Natural killer cell treated with Interleukin-12 subunit alpha and Interleukin-12 subunit beta and Interleukin-15 and Interleukin-18, amount 100 ng/mL, for 72 hours (primary cell): ENCODE results near the gene SORCS2. TPM values are rescaled to one million over a fixed set of nuclear protein-coding genes. Genes with fewer than 3 reads are reported as not detected.

ENCODE experiments used
- ATAC-seq, 2 donors: fragments of 150-1000 bp; cut with Tn5 transposase in 1 of 2; sonication (Bioruptor Pico), chemical (Tn5 transposase) in 1 of 2; 2 replicates each; pipeline ENCODE4 v1.10.0; 2021
- DNase-seq: peaks from one replicate; pipeline ENCODE4 v3.0.0; 2022; ENCODE audit warnings: low spot score
- H3K27ac Mint-ChIP-seq, 2 donors: 1 replicate in 1 of 2; 2 replicates in 1 of 2; pipeline ENCODE4 v1.8.0; 2022; ENCODE audit warnings: mixed read lengths in 2 of 2, mild to moderate bottlenecking in 1 of 2, moderate library complexity in 1 of 2
- H3K27me3 Mint-ChIP-seq, 2 donors: 1 replicate in 1 of 2; 2 replicates in 1 of 2; pipeline ENCODE4 v1.8.0; 2022; ENCODE audit warnings: mixed read lengths in 2 of 2
- H3K36me3 Mint-ChIP-seq: one replicate; pipeline ENCODE4 v1.8.0; 2022; ENCODE audit warnings: mixed read lengths
- H3K4me1 Mint-ChIP-seq, 2 donors: 1 replicate in 1 of 2; 2 replicates in 1 of 2; pipeline ENCODE4 v1.8.0; 2022; ENCODE audit warnings: low read depth in 2 of 2, mixed read lengths in 2 of 2, mild to moderate bottlenecking in 1 of 2
- H3K4me3 Mint-ChIP-seq: one replicate; pipeline ENCODE4 v1.8.0; 2022; ENCODE audit warnings: mixed read lengths
- H3K9me3 Mint-ChIP-seq: 2 replicates; pipeline ENCODE4 v1.8.0; 2022; ENCODE audit warnings: mixed read lengths
- total RNA-seq, 2 donors: library from RNA; stranded (reverse); gene quantifications; one replicate each; pipeline ENCODE4 v1.2.3, GENCODE V29; 2022

The SORCS2 gene
- total RNA-seq, 2 donors from 2014 or later, result 0.17 to 0.21 TPM

DNA sequence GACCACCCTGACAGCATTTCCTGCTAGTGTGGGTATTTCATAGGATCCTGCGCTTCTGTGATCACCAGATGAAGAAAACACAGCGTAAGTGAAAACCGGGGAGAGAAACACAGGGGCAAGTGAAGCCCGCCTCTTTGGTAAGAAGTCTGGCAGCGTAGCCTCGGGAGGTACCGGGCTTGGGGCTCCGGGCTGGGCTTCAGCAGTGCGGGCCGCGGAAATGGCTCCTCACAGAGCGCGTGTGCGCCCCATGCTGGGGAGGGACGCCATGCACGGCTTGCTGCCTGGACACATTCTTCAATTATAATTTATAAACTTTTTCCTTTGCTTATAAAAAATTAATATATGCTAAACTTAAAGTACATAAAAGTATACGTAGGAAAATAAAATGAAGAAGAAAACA is 595.9 kb downstream of the SORCS2 start:
- Mint-ChIP-seq H3K27me3 (peaks cover 0 to 9% of the 10 kb centered on the region in 2 donors), H3K4me3 (no peak overlapping the region), H3K27ac (no peak overlapping the region), H3K4me1 (peaks cover 0 to 6% of the 10 kb centered on the region in 2 donors), H3K9me3 (no peaks in the 10 kb centered on the region), H3K36me3 (no peaks in the 10 kb centered on the region)
- ATAC-seq (no peak), DNase-seq (no peak)

DNA sequence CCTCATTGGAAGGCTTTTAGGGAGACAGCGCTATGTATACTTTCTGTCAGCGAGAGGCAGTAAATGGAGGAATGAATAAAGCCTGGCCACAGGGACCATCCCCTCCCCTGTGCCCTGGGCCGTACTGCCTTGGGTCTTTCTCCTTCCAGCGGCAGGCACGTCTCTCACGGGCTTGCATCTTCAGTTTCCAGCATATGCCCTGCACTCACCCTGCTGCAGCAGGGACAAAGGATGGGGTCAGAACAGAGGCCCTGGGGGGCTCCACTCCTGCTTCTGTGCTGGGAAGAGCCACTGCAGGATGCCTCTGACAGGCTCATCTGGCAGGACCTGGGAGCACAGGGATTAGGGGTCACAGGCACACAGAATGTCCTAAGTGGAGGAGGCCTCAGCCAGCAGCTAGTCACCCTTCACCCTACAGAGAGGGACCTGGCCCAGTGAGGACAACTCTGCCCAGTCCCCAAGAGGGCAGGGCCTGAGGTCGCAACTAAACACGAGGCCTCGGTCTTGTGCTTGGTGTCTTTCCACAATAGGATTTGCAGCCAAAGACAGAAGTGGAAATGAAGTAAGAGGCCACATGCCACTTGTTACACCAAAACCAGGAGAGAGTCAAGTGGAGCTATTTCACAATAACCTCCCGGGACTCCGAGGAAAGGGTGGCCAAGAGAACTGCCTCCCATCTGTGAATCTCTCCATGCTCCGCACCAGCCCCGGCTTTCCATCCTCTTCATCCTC is 596.5 kb downstream of the SORCS2 start:
- H3K27ac Mint-ChIP-seq, result no peak overlapping the region
- peaks cover 0 to 9% of the 10 kb centered on the region in 2 donors for H3K27me3 Mint-ChIP-seq
- DNase-seq, result no peak
- no peaks in the 10 kb centered on the region for H3K9me3 Mint-ChIP-seq
- H3K36me3 Mint-ChIP-seq, result no peaks in the 10 kb centered on the region
- H3K4me3 Mint-ChIP-seq, result no peak overlapping the region
- peak in 1 of 2 donors; percentile 45 for ATAC-seq
- peaks cover 0 to under 1% of the 10 kb centered on the region in 2 donors for H3K4me1 Mint-ChIP-seq

DNA sequence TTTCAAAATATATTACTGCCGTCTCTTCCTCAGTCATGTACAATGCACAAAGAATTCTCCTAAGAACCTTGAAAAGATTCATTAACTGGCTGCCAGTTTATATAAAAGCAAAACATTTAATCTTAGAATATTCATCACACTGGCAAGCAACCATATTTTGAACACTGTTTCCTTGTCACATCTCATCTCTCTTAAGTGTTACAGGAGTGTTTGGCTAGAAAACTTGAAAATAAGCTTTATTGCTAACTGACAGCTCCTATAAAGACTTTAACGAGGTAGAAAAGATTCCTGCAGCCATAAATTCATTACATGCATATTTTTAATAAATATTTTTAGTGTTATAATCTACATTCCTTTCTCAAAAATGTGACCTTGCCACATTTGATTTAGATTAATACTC is 597.7 kb downstream of the SORCS2 start:
- H3K9me3 Mint-ChIP-seq, result no peaks in the 10 kb centered on the region
- H3K27me3 Mint-ChIP-seq, result peaks cover 0 to 9% of the 10 kb centered on the region in 2 donors
- H3K4me3 Mint-ChIP-seq, result no peak overlapping the region
- H3K4me1 Mint-ChIP-seq, result no peaks in the 10 kb centered on the region
- no peak overlapping the region for H3K27ac Mint-ChIP-seq
- no peaks in the 10 kb centered on the region for H3K36me3 Mint-ChIP-seq
- no peak for ATAC-seq
- no peak for DNase-seq

- H3K36me3 Mint-ChIP-seq, result no peaks in the 10 kb centered on the region
- DNase-seq (no peak), ATAC-seq (no peak)
- H3K27ac Mint-ChIP-seq, result no peak overlapping the region
- no peak overlapping the region for H3K4me3 Mint-ChIP-seq
- H3K9me3 Mint-ChIP-seq, result no peaks in the 10 kb centered on the region
- H3K4me1 Mint-ChIP-seq, result no peaks in the 10 kb centered on the region
- peaks cover 0 to 9% of the 10 kb centered on the region in 2 donors for H3K27me3 Mint-ChIP-seq
Observed at GRCh38 chr4:7790999-7791398, 598.7 kb downstream of the SORCS2 start.

Other genes starting within 250 kb of the SORCS2 start
- gene TADA2B, start 149.2 kb upstream of the SORCS2 start, total RNA-seq, result 10 to 100 TPM; 15.8 to 16.9 TPM
- gene GRPEL1, start 124.5 kb upstream of the SORCS2 start, total RNA-seq, result 10 to 100 TPM; 71.0 to 73.6 TPM
- not detected for gene PSAPL1, start 242.4 kb downstream of the SORCS2 start, total RNA-seq